Measurements from ENCODE around the gene ACTG1.

ACTG1 gene

GRCh38 chr17:81479175-81480071, 33.2 kb downstream of the ACTG1 start:
- DNase-seq: no peak

GRCh38 chr17:81478119-81478518, 34.5 kb downstream of the ACTG1 start:
- DNase-seq: no peak

GRCh38 chr17:81477173-81477572, 35.4 kb downstream of the ACTG1 start:
- DNase-seq: no peak

GRCh38 chr17:81476635-81477034, 36.0 kb downstream of the ACTG1 start:
- no peak for DNase-seq

- DNase-seq: no peak
Measured at GRCh38 chr17:81476097-81476496, 36.5 kb downstream of the ACTG1 start.

GRCh38 chr17:81474958-81475357, 37.6 kb downstream of the ACTG1 start:
- no peak for DNase-seq

- no peak for DNase-seq
Measured at GRCh38 chr17:81473019-81473418, 39.6 kb downstream of the ACTG1 start.

- DNase-seq: no peak
Measured at GRCh38 chr17:81471818-81472456, 40.7 kb downstream of the ACTG1 start.

GRCh38 chr17:81470944-81471817, 41.4 kb downstream of the ACTG1 start:
- no peak for DNase-seq

- no peak for DNase-seq
Measured at GRCh38 chr17:81470270-81470943, 42.2 kb downstream of the ACTG1 start.

- DNase-seq: no peak
Measured at GRCh38 chr17:81469266-81469665, 43.3 kb downstream of the ACTG1 start.

- DNase-seq: no peak
Measured at GRCh38 chr17:81468770-81469121, 43.9 kb downstream of the ACTG1 start.

GRCh38 chr17:81468111-81468769, 44.4 kb downstream of the ACTG1 start:
- no peak for DNase-seq

GRCh38 chr17:81466564-81467472, 45.8 kb downstream of the ACTG1 start:
- DNase-seq: no peak

- DNase-seq: no peak
Measured at GRCh38 chr17:81465910-81466309, 46.7 kb downstream of the ACTG1 start.

GRCh38 chr17:81464586-81464985, 48.0 kb downstream of the ACTG1 start:
- no peak for DNase-seq

GRCh38 chr17:81463506-81463905, 49.1 kb downstream of the ACTG1 start:
- DNase-seq: no peak

- no peak for DNase-seq
Measured at GRCh38 chr17:81462506-81463125, 50.0 kb downstream of the ACTG1 start.

GRCh38 chr17:81461607-81462500, 50.7 kb downstream of the ACTG1 start:
- DNase-seq: no peak
